WTC11 (cell line): Measurements from ENCODE around the gene CUL9. TPM values are rescaled to one million over a fixed set of nuclear protein-coding genes. Genes with fewer than 3 reads are reported as not detected.
A peak's percentile ranks its signal among the peaks of the same experiment; 100 is the strongest.

Experiments used
- ATAC-seq: fragments of 200-7000 bp; cut with Tn5 transposase; 2 replicates; pipeline ENCODE4 v1.10.0; 2021; ENCODE audit warnings: mild to moderate bottlenecking, moderate library complexity
- CTCF ChIA-PET: fragments of 300-600 bp; sonication (Branson Sonifier 250); formaldehyde crosslinking; loops from one replicate; lab custom pipeline; 2021; ENCODE audit warnings: antibody characterized with exemption; lab: Charles Lee
- POLR2A ChIA-PET: fragments of 350-600 bp; sonication (Branson Sonifier 250); formaldehyde crosslinking; loops from one replicate; lab custom pipeline; 2021; ENCODE audit warnings: antibody characterized with exemption; lab: Charles Lee
- DNase-seq: peaks from one replicate; pipeline ENCODE4 v3.0.0; 2021; ENCODE audit warnings: low spot score
- H3K27ac Mint-ChIP-seq: 2 replicates; pipeline ENCODE4 v1.8.0; 2021; ENCODE audit warnings: mixed read lengths
- H3K27me3 Mint-ChIP-seq: 2 replicates; pipeline ENCODE4 v1.8.0; 2021; ENCODE audit warnings: low read depth, mild to moderate bottlenecking, moderate library complexity, mixed read lengths
- H3K36me3 Mint-ChIP-seq: 2 replicates; pipeline ENCODE4 v1.8.0; 2021; ENCODE audit warnings: mixed read lengths
- H3K4me1 Mint-ChIP-seq: 2 replicates; pipeline ENCODE4 v1.8.0; 2022; ENCODE audit warnings: mixed read lengths
- H3K4me3 Mint-ChIP-seq: 2 replicates; pipeline ENCODE4 v1.8.0; 2021; ENCODE audit warnings: mild to moderate bottlenecking, moderate library complexity, mixed read lengths
- H3K9me3 Mint-ChIP-seq: 2 replicates; pipeline ENCODE4 v1.8.0; 2021; ENCODE audit warnings: mixed read lengths
- AFF4 ChIP-seq: sonication (generic); formaldehyde crosslinking; IDR thresholded peaks from 2 replicates; pipeline ENCODE4 v1.8.1; 2023; ENCODE audit warnings: mild to moderate bottlenecking, missing genetic modification reagents, borderline replicate concordance
- CREM ChIP-seq: sonication (generic); formaldehyde crosslinking; IDR thresholded peaks from 2 replicates; pipeline ENCODE4 v1.8.1; 2022; ENCODE audit warnings: mild to moderate bottlenecking, missing genetic modification reagents, moderate library complexity
- EMX1 ChIP-seq: fragments of 250-450 bp; sonication (Bioruptor Pico); IDR thresholded peaks from 2 replicates; pipeline ENCODE4 v1.8.0; 2021; ENCODE audit warnings: mild to moderate bottlenecking
- ESRRA ChIP-seq: sonication (generic); formaldehyde crosslinking; IDR thresholded peaks from 2 replicates; pipeline ENCODE4 v1.8.1; 2022; ENCODE audit warnings: mild to moderate bottlenecking, missing genetic modification reagents, borderline replicate concordance
- KAT7 ChIP-seq: sonication (generic); formaldehyde crosslinking; IDR thresholded peaks from 2 replicates; pipeline ENCODE4 v1.8.1; 2023; ENCODE audit warnings: missing genetic modification reagents, mild to moderate bottlenecking, borderline replicate concordance
- NR3C1 ChIP-seq: sonication (generic); formaldehyde crosslinking; conservative IDR thresholded peaks from 2 replicates; pipeline ENCODE4 v1.8.1; 2023; ENCODE audit warnings: low read depth, mild to moderate bottlenecking, missing genetic modification reagents
- PREB ChIP-seq: sonication (generic); formaldehyde crosslinking; IDR thresholded peaks from 2 replicates; pipeline ENCODE4 v1.8.1; 2022; ENCODE audit warnings: mild to moderate bottlenecking, missing genetic modification reagents, moderate library complexity, borderline replicate concordance
- SP1 ChIP-seq: sonication (generic); formaldehyde crosslinking; conservative IDR thresholded peaks from 2 replicates; pipeline ENCODE4 v1.8.1; 2022; ENCODE audit warnings: missing genetic modification reagents
- ZNF138 ChIP-seq: sonication (generic); formaldehyde crosslinking; conservative IDR thresholded peaks from 2 replicates; pipeline ENCODE4 v1.8.1; 2022; ENCODE audit warnings: mild to moderate bottlenecking, moderate library complexity, missing genetic modification reagents
- ZNF232 ChIP-seq: sonication (generic); formaldehyde crosslinking; IDR thresholded peaks from 2 replicates; pipeline ENCODE4 v1.8.0; 2022; ENCODE audit warnings: mild to moderate bottlenecking, missing genetic modification reagents
- ZNF317 ChIP-seq: sonication (generic); formaldehyde crosslinking; IDR thresholded peaks from 2 replicates; pipeline ENCODE4 v1.8.1; 2023; ENCODE audit warnings: low read depth, mild to moderate bottlenecking, moderate library complexity, missing genetic modification reagents, borderline replicate concordance
- ZNF396 ChIP-seq: fragments of 250-450 bp; sonication (Bioruptor Pico); IDR thresholded peaks from 2 replicates; pipeline ENCODE4 v1.8.0; 2021; ENCODE audit warnings: mild to moderate bottlenecking, moderate library complexity, borderline replicate concordance
- ZNF416 ChIP-seq: fragments of 250-450 bp; sonication (Bioruptor Pico); IDR thresholded peaks from 2 replicates; pipeline ENCODE4 v1.9.0; 2021; ENCODE audit warnings: mild to moderate bottlenecking, inconsistent platforms
- ZNF532 ChIP-seq: fragments of 250-450 bp; sonication (Bioruptor Pico); IDR thresholded peaks from 2 replicates; pipeline ENCODE4 v1.9.0; 2021; ENCODE audit warnings: mild to moderate bottlenecking, borderline replicate concordance
- total RNA-seq: library from RNA; stranded (reverse); gene quantifications from 3 replicates; pipeline ENCODE4 v1.2.3, GENCODE V29; 2021

Gene CUL9
- total RNA-seq, 1 experiment from 2014 or later = 15.2 TPM

- H3K36me3 Mint-ChIP-seq = peaks cover 16% of the 10 kb centered on the region
- H3K9me3 Mint-ChIP-seq = no peaks in the 10 kb centered on the region
- TF ChIP-seq SP1 = no peak
- no peak for TF ChIP-seq ESRRA (CRISPR knock-in tag)
- no peak for TF ChIP-seq ZNF138 (CRISPR knock-in tag)
- no peak for TF ChIP-seq ZNF532 (CRISPR knock-in tag)
- no peak for TF ChIP-seq CREM
- no peak for TF ChIP-seq ZNF232 (CRISPR knock-in tag)
- ChIA-PET POLR2A (no interaction called here), CTCF (interaction anchor here (0.9 kb wide), 1 partner anchor 218 kb away, joined by 3 read pairs; no protein-coding TSS in a partner anchor)
- H3K4me1 Mint-ChIP-seq = no peaks in the 10 kb centered on the region
- peak overlapping the region; percentile 51; the same call in 1 of the 2 replicates for H3K27ac Mint-ChIP-seq
- H3K4me3 Mint-ChIP-seq = no peak overlapping the region
- DNase-seq = no peak
- H3K27me3 Mint-ChIP-seq = no peaks in the 10 kb centered on the region
- ATAC-seq = no peak
Measured at GRCh38 chr6:43150051-43150751, 31.8 kb upstream of the CUL9 start.

GRCh38 chr6:43159599-43159998, 22.4 kb upstream of the CUL9 start:
- CTCF ChIA-PET = interaction anchor here (1.2 kb wide), 1 partner anchor 196 kb away, joined by 3 read pairs; no protein-coding TSS in a partner anchor
- Mint-ChIP-seq H3K36me3 (peaks cover 10% of the 10 kb centered on the region), H3K27me3 (no peaks in the 10 kb centered on the region), H3K9me3 (no peaks in the 10 kb centered on the region), H3K4me3 (no peak overlapping the region), H3K27ac (no peak overlapping the region), H3K4me1 (no peaks in the 10 kb centered on the region)
- no peak for DNase-seq
- no peak for ATAC-seq
- TF ChIP-seq AFF4 (CRISPR knock-in tag) = no peak
- TF ChIP-seq ZNF396 (CRISPR knock-in tag) = no peak
- TF ChIP-seq EMX1 (CRISPR knock-in tag) = no peak
- TF ChIP-seq ZNF416 (CRISPR knock-in tag) = no peak
- no peak for TF ChIP-seq KAT7
- TF ChIP-seq ZNF317 (CRISPR knock-in tag) = no peak
- TF ChIP-seq NR3C1 (CRISPR knock-in tag) = no peak
- no peak for TF ChIP-seq ZNF532 (CRISPR knock-in tag)
- no peak for TF ChIP-seq PREB (CRISPR knock-in tag)
- POLR2A ChIA-PET = no interaction called here
